Omental fat pad (tissue), 4 donors: ENCODE data around the gene MPHOSPH6. TPM values are rescaled to one million over a fixed set of nuclear protein-coding genes. Genes with fewer than 3 reads are reported as not detected.

Source experiments
- ATAC-seq: fragments of 150-250 bp; one replicate; pipeline ENCODE4 v1.9.1; 2016; ENCODE audit warnings: mild to moderate bottlenecking, moderate library complexity; ENCODE audit not compliant: low FRiP score
- DNase-seq: peaks from one replicate; pipeline ENCODE4 v3.0.0-alpha.2; 2019; ENCODE audit warnings: low spot score
- small RNA-seq: library from RNA; depleted of rRNA; stranded (forward); fragments of <200 nt; gene quantifications from one replicate; pipeline ENCODE3, GENCODE V24; 2016
- total RNA-seq, 4 donors: library from RNA; depleted of rRNA; stranded (reverse); fragments of >200 nt; gene quantifications; one replicate each; pipeline ENCODE4 v1.1.0, GENCODE V29; 2016
- TF ChIP-seq, protein P1 (sequence below), 3 donors: fragments of 450-650 bp; IDR thresholded peaks; one replicate each; pipeline ENCODE4 v1.5.1; 2016 to 2017; ENCODE audit warnings: antibody characterized with exemption in 3 of 3, mild to moderate bottlenecking in 3 of 3, moderate library complexity in 2 of 3

Gene MPHOSPH6
- total RNA-seq, 4 donors from 2014 or later: 21.7 to 35.5 (median 34.3) TPM

DNA sequence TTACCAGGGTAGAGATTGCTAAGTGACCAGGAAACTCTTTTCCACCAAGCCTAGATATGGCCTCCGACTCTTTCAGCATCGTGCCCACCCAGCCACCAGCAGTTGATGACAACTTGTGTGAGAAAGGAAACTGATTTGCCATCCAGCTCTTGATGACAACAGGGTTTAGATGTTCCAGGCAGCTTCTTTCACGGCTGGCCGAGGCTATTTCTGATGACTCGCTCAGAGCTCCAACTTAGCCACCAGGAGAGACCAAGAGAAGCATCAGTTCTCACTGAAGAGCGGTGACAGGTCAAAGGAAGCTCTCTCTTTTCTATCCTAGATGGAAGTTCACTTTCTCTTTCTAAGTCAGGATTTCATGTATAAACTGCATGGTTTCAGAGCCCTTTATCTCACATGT, 61.2 kb downstream of the MPHOSPH6 start:
- TF ChIP-seq, protein P1, sequence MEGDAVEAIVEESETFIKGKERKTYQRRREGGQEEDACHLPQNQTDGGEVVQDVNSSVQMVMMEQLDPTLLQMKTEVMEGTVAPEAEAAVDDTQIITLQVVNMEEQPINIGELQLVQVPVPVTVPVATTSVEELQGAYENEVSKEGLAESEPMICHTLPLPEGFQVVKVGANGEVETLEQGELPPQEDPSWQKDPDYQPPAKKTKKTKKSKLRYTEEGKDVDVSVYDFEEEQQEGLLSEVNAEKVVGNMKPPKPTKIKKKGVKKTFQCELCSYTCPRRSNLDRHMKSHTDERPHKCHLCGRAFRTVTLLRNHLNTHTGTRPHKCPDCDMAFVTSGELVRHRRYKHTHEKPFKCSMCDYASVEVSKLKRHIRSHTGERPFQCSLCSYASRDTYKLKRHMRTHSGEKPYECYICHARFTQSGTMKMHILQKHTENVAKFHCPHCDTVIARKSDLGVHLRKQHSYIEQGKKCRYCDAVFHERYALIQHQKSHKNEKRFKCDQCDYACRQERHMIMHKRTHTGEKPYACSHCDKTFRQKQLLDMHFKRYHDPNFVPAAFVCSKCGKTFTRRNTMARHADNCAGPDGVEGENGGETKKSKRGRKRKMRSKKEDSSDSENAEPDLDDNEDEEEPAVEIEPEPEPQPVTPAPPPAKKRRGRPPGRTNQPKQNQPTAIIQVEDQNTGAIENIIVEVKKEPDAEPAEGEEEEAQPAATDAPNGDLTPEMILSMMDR (IDR thresholded peaks at IDR 0.05): no peak
- ATAC-seq: no peak
- DNase-seq: no peak

DNA sequence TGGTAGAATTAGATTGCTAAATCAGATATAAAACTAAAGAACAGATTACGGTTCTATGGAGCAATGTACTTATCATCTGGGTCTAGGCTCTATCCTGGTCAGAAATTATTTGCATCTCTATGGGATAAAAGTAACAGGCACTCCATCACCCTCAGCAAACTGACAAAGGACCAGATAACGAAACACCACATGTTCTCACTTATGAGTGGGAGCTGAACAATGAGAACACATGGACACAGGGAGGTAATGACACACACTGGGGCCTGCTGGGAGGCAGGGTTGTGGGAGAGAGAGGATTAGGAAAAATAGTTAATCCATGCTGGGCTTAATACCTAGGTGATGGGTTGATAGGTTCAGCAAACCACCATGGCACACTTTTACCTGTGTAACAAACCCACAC, 61.9 kb downstream of the MPHOSPH6 start:
- ATAC-seq (no peak), DNase-seq (no peak)
- TF ChIP-seq, protein P1 (IDR thresholded peaks at IDR 0.05): no peak

DNA sequence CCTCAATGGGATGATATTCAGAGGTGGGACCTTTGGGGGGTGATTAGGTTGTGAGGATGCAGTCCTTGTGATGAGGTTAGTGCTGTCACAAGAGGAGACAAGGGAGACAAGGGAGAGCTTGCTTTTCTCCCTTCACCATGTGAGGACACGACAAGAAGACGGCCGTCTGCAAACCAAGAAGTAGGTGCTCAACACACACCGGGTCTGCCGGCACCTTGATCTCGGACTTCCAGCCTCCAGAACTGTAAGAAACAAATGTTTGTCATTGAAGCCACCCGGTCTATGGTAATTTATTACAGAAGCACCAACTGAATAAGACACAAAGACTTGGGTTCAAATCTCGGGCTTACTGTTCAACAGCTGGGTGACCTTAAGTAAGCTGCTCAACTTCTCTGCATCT, 64.9 kb downstream of the MPHOSPH6 start:
- ATAC-seq (no peak), DNase-seq (no peak)
- TF ChIP-seq, protein P1 (IDR thresholded peaks at IDR 0.05): no peak

Small RNAs within 50 kb of the gene (small RNA-seq; reads per million reads assigned to genes)
- gene RN7SKP190: not detected

Other genes starting within 250 kb of the MPHOSPH6 start
- gene SDR42E1, start 158.8 kb downstream of the MPHOSPH6 start, total RNA-seq: 1 to 10 TPM; 1.8 to 3.3 (median 2.1) TPM
- gene HSD17B2, start 135.0 kb downstream of the MPHOSPH6 start, total RNA-seq: 1 to 10 TPM in 2 of 4 donors, under 1 TPM in 1, not detected in 1; 0.94 to 5.7 (median 1.6) TPM